ENCODE measurements around the gene C1orf198.

DNA sequence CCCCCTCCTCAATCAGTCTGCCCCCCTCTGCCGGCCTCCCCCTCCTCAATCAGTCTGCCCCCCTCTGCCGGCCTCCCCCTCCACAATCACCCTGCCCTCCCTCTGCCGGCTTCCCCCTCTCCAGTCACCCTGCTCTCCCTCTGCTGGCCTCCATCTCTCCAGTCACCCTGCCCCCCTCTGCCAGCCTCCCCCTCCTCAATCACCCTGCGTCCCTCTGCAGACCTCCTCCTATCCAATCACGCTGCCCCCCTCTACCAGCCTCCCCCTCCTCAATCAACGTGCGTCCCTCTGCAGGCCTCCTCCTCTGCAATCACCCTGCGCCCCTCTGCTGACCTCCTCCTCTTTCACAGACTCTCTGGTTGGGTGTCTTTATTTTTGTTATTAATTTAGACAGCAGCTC is 11.5 kb upstream of the C1orf198 start:
- TF ChIP-seq, protein P1, sequence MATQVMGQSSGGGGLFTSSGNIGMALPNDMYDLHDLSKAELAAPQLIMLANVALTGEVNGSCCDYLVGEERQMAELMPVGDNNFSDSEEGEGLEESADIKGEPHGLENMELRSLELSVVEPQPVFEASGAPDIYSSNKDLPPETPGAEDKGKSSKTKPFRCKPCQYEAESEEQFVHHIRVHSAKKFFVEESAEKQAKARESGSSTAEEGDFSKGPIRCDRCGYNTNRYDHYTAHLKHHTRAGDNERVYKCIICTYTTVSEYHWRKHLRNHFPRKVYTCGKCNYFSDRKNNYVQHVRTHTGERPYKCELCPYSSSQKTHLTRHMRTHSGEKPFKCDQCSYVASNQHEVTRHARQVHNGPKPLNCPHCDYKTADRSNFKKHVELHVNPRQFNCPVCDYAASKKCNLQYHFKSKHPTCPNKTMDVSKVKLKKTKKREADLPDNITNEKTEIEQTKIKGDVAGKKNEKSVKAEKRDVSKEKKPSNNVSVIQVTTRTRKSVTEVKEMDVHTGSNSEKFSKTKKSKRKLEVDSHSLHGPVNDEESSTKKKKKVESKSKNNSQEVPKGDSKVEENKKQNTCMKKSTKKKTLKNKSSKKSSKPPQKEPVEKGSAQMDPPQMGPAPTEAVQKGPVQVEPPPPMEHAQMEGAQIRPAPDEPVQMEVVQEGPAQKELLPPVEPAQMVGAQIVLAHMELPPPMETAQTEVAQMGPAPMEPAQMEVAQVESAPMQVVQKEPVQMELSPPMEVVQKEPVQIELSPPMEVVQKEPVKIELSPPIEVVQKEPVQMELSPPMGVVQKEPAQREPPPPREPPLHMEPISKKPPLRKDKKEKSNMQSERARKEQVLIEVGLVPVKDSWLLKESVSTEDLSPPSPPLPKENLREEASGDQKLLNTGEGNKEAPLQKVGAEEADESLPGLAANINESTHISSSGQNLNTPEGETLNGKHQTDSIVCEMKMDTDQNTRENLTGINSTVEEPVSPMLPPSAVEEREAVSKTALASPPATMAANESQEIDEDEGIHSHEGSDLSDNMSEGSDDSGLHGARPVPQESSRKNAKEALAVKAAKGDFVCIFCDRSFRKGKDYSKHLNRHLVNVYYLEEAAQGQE (IDR thresholded peaks at IDR 0.05; ENCODE audit: insufficient read depth in 1 of 2, low read depth in 2 of 2, low read length in 2 of 2), result no peak
- no peak for TF ChIP-seq POLR2AphosphoS5 (IDR thresholded peaks at IDR 0.05; ENCODE audit: low read depth, low read length)
- TF ChIP-seq SIN3A (IDR thresholded peaks at IDR 0.05; ENCODE audit: borderline replicate concordance, insufficient read depth, low read length), result no peak
- TF ChIP-seq FOXP2 (optimal IDR thresholded peaks at IDR 0.05; ENCODE audit: borderline replicate concordance, extremely low read depth, extremely low read length, insufficient read depth), result no peak
